ENCODE measurements around the gene ZYG11A. TPM values are rescaled to one million over a fixed set of nuclear protein-coding genes. Genes with fewer than 3 reads are reported as not detected.

The ZYG11A gene
- total RNA-seq, 4 donors from 2014 or later, result 0.22 to 0.95 (median 0.50) TPM

- no peak overlapping the region for H3K4me3 ChIP-seq
- no peaks in the 10 kb centered on the region for H3K4me1 ChIP-seq
- 81 to 83% methylated on average over 2 of the region's 2 CpGs for WGBS, 2 donors
- H3K27ac ChIP-seq, result no peak overlapping the region
- no peak for TF ChIP-seq CTCF (IDR thresholded peaks at IDR 0.05)
- intact Hi-C loops (cut with DNase I), result no loop called here
- H3K36me3 ChIP-seq, result no peaks in the 10 kb centered on the region
- DNase-seq, result no peak
- no peaks in the 10 kb centered on the region for H3K9me3 ChIP-seq
- H3K27me3 ChIP-seq, result no peaks in the 10 kb centered on the region
These were observed 37.6 kb downstream of the ZYG11A start for GRCh38 chr1:52880206-52880605.

GRCh38 chr1:52887483-52887882, 44.9 kb downstream of the ZYG11A start:
- WGBS, 2 donors, result 60 to 71% methylated on average over 4 of the region's 4 CpGs
- H3K27ac ChIP-seq, result no peak overlapping the region
- H3K4me3 ChIP-seq, result no peak overlapping the region
- no peaks in the 10 kb centered on the region for H3K36me3 ChIP-seq
- no peaks in the 10 kb centered on the region for H3K9me3 ChIP-seq
- intact Hi-C loops (cut with DNase I), result no loop called here
- no peak for DNase-seq
- no peak for TF ChIP-seq CTCF (IDR thresholded peaks at IDR 0.05)
- H3K4me1 ChIP-seq, result no peaks in the 10 kb centered on the region
- no peaks in the 10 kb centered on the region for H3K27me3 ChIP-seq

GRCh38 chr1:52892424-52893215, 50.1 kb downstream of the ZYG11A start:
- TF ChIP-seq CTCF (IDR thresholded peaks at IDR 0.05), result no peak
- no peak for TF ChIP-seq POLR2A (IDR thresholded peaks at IDR 0.05)
- Histone ChIP-seq H3K4me3 (no peak overlapping the region), H3K4me1 (peaks cover 0 to 27% (median 4%) of the 10 kb centered on the region in 3 donors), H3K36me3 (peaks cover 0 to 22% (median 6%) of the 10 kb centered on the region in 3 donors), H3K27me3 (no peaks in the 10 kb centered on the region), H3K9me3 (no peaks in the 10 kb centered on the region), H3K27ac (peak overlapping the region in 3 of 4 donors; percentile 53 to 79 (median 64))
- no peak for DNase-seq
- intact Hi-C loops (cut with DNase I), result no loop called here
- 58 to 67% methylated on average over 2 to 4 of the region's 5 CpGs for WGBS, 2 donors

- Histone ChIP-seq H3K36me3 (peaks cover 6 to 53% (median 11%) of the 10 kb centered on the region in 3 donors), H3K27me3 (no peaks in the 10 kb centered on the region), H3K4me3 (no peak overlapping the region), H3K27ac (no peak overlapping the region), H3K4me1 (peaks cover 0 to 13% (median 0%) of the 10 kb centered on the region in 3 donors), H3K9me3 (no peaks in the 10 kb centered on the region)
- TF ChIP-seq CTCF (IDR thresholded peaks at IDR 0.05) (no peak), POLR2A (IDR thresholded peaks at IDR 0.05) (no peak)
- 40 to 49% methylated on average over 3 to 4 of the region's 4 CpGs for WGBS, 2 donors
- DNase-seq, result no peak
- intact Hi-C loops (cut with DNase I), result no loop called here
These were observed 56.9 kb downstream of the ZYG11A start for GRCh38 chr1:52899445-52899894.

- H3K4me3 ChIP-seq, result no peak overlapping the region
- H3K9me3 ChIP-seq, result no peaks in the 10 kb centered on the region
- H3K4me1 ChIP-seq, result peaks cover 0 to 5% (median 0%) of the 10 kb centered on the region in 3 donors
- H3K27me3 ChIP-seq, result no peaks in the 10 kb centered on the region
- TF ChIP-seq POLR2A (IDR thresholded peaks at IDR 0.05) (no peak), CTCF (IDR thresholded peaks at IDR 0.05) (no peak)
- peaks cover under 1 to 61% (median 11%) of the 10 kb centered on the region in 3 donors for H3K36me3 ChIP-seq
- no peak for DNase-seq
- intact Hi-C loops (cut with DNase I), result loop anchor here (10.0 kb wide), 1 partner anchor 284 kb away; no protein-coding TSS in a partner anchor
- no peak overlapping the region for H3K27ac ChIP-seq
- WGBS, 2 donors, result 65 to 75% methylated on average over 2 of the region's 2 CpGs
These were observed 57.8 kb downstream of the ZYG11A start for GRCh38 chr1:52900402-52900801.
